Muscle of leg (tissue), 16 donors: ENCODE measurements around the gene MAP3K14. TPM values are rescaled to one million over a fixed set of nuclear protein-coding genes. Genes with fewer than 3 reads are reported as not detected.

Source experiments
- DNase-seq: peaks from one replicate; pipeline ENCODE4 v3.0.0; 2013
- H3K27ac ChIP-seq: one replicate; pipeline ENCODE4 v1.5.1; 2013; ENCODE audit warnings: mild to moderate bottlenecking, low read length, control low read depth
- H3K27me3 ChIP-seq: one replicate; pipeline ENCODE4 v1.6.1; 2013; ENCODE audit warnings: low read length; ENCODE audit not compliant: control insufficient read depth, insufficient read depth
- H3K36me3 ChIP-seq: one replicate; pipeline ENCODE4 v1.6.1; 2013; ENCODE audit warnings: low read length; ENCODE audit not compliant: control insufficient read depth, insufficient read depth
- H3K4me1 ChIP-seq: one replicate; pipeline ENCODE4 v1.6.1; 2013; ENCODE audit warnings: low read length; ENCODE audit not compliant: control insufficient read depth, insufficient read depth
- H3K4me3 ChIP-seq: one replicate; pipeline ENCODE4 v1.5.1; 2013; ENCODE audit warnings: low read length, control low read depth
- H3K9me3 ChIP-seq: replicated peaks from 2 replicates; pipeline ENCODE4 v1.6.1; 2013; ENCODE audit warnings: low read depth, low read length; ENCODE audit not compliant: control insufficient read depth
- WGBS: methylation state at CpG from one replicate; pipeline ENCODE4 v1.1.5; 2013; ENCODE audit warnings: missing lambda C conversion rate; ENCODE audit not compliant: insufficient coverage; 5-methylcytosine and 5-hydroxymethylcytosine counted together
- long read RNA-seq, 11 donors: transcript quantifications; one replicate each; lab custom pipeline, GENCODE V29; 2026
- polyA plus RNA-seq, 8 donors: library from polyadenylated mRNA; unstranded; fragments of 120-200 nt; gene quantifications; one replicate each; pipeline versions ENCODE4 v1.2.1 to v1.2.3, GENCODE V29; 2013; ENCODE audit warnings: inconsistent platforms in 1 of 8, low replicate concordance in 1 of 8; ENCODE audit not compliant: insufficient read length in 8 of 8, insufficient read depth in 1 of 8
- total RNA-seq: library from RNA; stranded (reverse); fragments of 120-200 nt; gene quantifications from one replicate; pipeline ENCODE4 v1.2.4, GENCODE V29; 2013

MAP3K14 gene
- total RNA-seq (4.4 TPM), polyA plus RNA-seq (10 to 100 TPM in 1 of 8 donors, 1 to 10 TPM in 7; 7.3 to 10.4 (median 8.3) TPM)
- long read RNA-seq, donor 1, full-length matches to known transcripts: 2 of 2 reads
- long read RNA-seq, donor 1, partial matches to known transcripts: 0 of 2 reads
- long read RNA-seq, donor 1, other reads (novel, unspliced or antisense): 0 of 2 reads
- long read RNA-seq, donor 2: 0 reads
- long read RNA-seq, donor 3, full-length matches to known transcripts: 1 of 1 reads
- long read RNA-seq, donor 3, partial matches to known transcripts: 0 of 1 reads
- long read RNA-seq, donor 3, other reads (novel, unspliced or antisense): 0 of 1 reads
- long read RNA-seq, donor 4: 0 reads
- long read RNA-seq, donor 5: 0 reads
- long read RNA-seq, donor 6, full-length matches to known transcripts: 2 of 2 reads
- long read RNA-seq, donor 6, partial matches to known transcripts: 0 of 2 reads
- long read RNA-seq, donor 6, other reads (novel, unspliced or antisense): 0 of 2 reads
- long read RNA-seq, donor 7, full-length matches to known transcripts: 1 of 1 reads
- long read RNA-seq, donor 7, partial matches to known transcripts: 0 of 1 reads
- long read RNA-seq, donor 7, other reads (novel, unspliced or antisense): 0 of 1 reads
- long read RNA-seq, donor 8: 0 reads
- long read RNA-seq, donor 9, full-length matches to known transcripts: 1 of 1 reads
- long read RNA-seq, donor 9, partial matches to known transcripts: 0 of 1 reads
- long read RNA-seq, donor 9, other reads (novel, unspliced or antisense): 0 of 1 reads
- long read RNA-seq, donor 10: 0 reads
- long read RNA-seq, donor 11, full-length matches to known transcripts: 1 of 1 reads
- long read RNA-seq, donor 11, partial matches to known transcripts: 0 of 1 reads
- long read RNA-seq, donor 11, other reads (novel, unspliced or antisense): 0 of 1 reads

DNA sequence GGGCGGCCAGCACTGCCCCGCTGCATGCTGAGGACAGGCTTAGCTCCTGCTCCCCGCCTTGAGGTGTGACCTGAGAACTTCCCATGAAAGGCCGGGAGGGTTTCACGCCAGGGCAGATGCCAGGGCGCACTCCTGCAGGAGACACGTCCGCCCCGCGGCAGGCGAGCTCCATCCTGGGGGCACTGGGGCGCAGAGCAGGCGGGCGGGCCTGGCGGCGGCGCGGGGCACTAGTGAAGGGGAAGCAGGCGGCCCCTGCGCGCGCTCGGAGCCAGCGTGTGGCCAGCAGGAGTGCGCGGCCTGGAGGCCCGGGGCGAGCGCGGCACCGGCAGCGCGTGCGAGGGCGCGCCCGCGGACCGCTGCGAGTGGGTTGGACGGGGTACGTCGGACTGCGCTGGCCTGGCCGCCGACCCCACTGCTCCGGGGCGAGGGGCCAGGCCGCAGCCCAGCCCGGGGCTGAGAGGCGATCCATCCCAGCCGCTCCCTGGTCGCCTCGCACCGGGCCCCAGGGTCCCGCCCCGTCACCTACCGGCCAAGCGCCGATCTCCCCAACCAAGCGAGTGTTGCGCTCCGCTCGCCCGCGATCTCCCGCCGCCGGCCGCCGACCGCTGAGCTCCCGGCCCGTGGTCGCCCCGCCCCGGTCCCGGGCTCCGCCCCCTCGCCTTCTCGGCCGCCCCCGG, at the start of gene MAP3K14:
Gene MAP3K14 (minus strand): TSS at position 587 of the 677 bp plus-strand sequence. CDS start 26,275 bp downstream, outside the sequence.
- H3K36me3 ChIP-seq: no peaks in the 10 kb centered on the region
- no peaks in the 10 kb centered on the region for H3K9me3 ChIP-seq
- peaks cover 49% of the 10 kb centered on the region for H3K4me1 ChIP-seq
- no peaks in the 10 kb centered on the region for H3K27me3 ChIP-seq
- DNase-seq: peak; percentile 90
- H3K4me3 ChIP-seq: peak within 1 kb of the TSS; percentile 84
- H3K27ac ChIP-seq: peak within 1 kb of the TSS; percentile 95
- under 1% methylated on average over 80 of the region's 83 CpGs for WGBS

DNA sequence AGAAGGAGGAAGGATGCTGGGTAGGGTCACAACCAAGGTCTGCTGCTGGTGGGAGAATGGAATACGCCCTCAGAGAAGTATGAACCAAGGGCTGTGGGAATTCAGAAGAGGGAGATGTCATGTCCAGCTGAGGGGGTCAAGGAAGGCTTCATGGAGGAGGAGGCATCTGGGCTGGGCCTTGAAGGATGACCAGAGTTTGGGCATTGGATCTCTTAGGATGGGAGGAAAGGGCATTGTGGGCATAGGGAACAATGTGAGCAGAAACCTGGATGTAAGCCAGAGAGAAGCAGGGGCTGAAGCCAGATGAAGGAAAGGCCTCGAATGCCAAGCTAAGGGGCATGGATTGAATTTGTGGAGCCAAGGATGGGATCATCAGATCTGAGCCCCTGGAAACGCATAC, 49.2 kb upstream of the MAP3K14 start:
- Histone ChIP-seq H3K27ac (no peak overlapping the region), H3K27me3 (peaks cover 12% of the 10 kb centered on the region), H3K4me3 (no peak overlapping the region), H3K4me1 (peaks cover 7% of the 10 kb centered on the region), H3K9me3 (no peaks in the 10 kb centered on the region), H3K36me3 (no peaks in the 10 kb centered on the region)
- 80% methylated on average over 2 of the region's 3 CpGs for WGBS
- DNase-seq: no peak

DNA sequence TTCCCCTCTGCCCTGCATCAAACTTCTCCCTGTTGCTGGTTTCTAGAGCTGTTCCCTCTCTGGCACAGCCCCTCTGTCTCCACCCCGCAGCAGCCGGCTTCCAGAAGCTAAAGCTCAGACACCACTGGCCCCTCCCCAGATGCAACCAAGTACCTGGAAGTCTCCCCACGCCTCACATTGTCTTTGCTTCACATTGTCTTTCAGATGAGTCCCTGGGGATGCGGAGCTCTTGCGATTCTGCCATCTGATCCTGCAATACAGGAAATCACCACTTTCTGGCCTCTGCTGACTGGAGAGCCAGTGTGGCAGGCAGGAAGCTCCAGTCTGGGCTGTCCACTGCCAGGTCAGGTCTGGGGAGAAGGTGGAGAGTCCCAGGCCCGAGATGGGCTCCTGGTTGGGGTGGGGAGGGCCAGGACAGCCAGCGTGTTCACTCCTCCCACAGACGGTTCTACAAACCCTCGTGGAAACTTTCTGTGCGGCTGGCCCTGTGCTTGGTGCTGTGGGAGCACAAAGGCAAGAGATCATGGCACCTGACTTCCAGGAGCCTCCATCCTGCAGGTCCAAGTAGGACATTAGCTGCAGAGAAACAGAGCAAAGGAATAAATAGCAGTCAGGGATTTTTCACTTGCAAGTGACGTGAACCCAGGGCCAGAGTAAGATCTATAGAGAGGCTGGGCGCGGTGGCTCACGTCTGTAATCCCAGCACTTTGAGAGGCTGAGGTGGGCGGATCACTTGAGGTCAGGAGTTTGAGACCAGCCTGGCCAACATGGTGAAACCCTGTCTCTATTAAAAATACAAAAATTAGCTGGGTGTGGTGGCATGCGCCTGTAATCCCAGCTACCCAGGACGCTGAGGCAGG, 47.9 kb upstream of the MAP3K14 start:
- Histone ChIP-seq H3K36me3 (no peaks in the 10 kb centered on the region), H3K4me1 (peaks cover 6% of the 10 kb centered on the region), H3K4me3 (no peak overlapping the region), H3K27ac (no peak overlapping the region), H3K27me3 (peaks cover 12% of the 10 kb centered on the region), H3K9me3 (no peaks in the 10 kb centered on the region)
- 22% methylated on average over 11 of the region's 17 CpGs for WGBS
- DNase-seq: peak; percentile 27

DNA sequence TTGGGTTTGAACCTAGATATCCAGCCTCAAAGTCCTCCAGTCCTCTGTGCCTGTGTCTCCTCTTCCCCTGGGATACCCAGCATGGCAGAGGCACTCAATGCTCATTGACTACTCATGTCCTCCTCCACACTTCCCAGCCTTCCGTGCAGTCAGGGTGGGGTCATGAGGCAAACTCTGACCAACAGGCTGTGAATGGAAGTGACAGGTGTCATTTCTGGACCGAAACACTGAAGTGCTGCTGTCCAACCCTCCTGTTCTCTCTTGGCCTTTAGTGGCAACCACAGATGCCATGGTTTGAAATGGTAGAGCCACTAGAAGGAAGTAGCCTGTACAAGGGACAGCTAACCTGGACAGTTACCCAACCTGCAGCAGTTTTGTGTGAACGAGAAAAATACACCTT, 46.7 kb upstream of the MAP3K14 start:
- 80% methylated on average over 2 of the region's 3 CpGs for WGBS
- DNase-seq: no peak

DNA sequence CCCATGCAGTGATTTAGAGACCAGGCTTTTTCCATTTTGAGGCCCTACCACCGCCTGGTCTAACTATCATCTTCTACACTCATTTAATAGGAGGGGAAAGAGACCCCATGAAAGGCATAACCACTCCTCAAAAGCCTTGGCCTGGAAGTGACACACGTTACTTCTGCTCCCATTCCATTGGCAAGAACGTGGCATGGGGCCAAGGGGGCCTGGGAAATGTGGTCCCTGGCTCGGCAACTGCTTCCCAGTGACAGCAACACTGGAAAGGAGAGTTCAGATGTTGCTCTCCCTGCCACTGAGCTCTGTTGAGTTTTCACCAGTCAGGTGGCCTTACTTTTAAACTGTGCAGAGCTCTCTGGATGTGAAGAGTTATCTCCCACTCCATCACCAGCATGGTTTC, 45.2 kb upstream of the MAP3K14 start:
- no peak overlapping the region for H3K27ac ChIP-seq
- no peaks in the 10 kb centered on the region for H3K9me3 ChIP-seq
- peaks cover 14% of the 10 kb centered on the region for H3K27me3 ChIP-seq
- peaks cover 6% of the 10 kb centered on the region for H3K4me1 ChIP-seq
- no peaks in the 10 kb centered on the region for H3K36me3 ChIP-seq
- no peak for DNase-seq
- 53% methylated on average over 3 of the region's 4 CpGs for WGBS
- no peak overlapping the region for H3K4me3 ChIP-seq

More for the DNA sequence above, 46.7 kb upstream of the MAP3K14 start:
- peaks cover 14% of the 10 kb centered on the region for H3K27me3 ChIP-seq
- H3K9me3 ChIP-seq: no peaks in the 10 kb centered on the region
- no peaks in the 10 kb centered on the region for H3K36me3 ChIP-seq
- H3K4me1 ChIP-seq: peaks cover 6% of the 10 kb centered on the region
- no peak overlapping the region for H3K27ac ChIP-seq
- no peak overlapping the region for H3K4me3 ChIP-seq

DNA sequence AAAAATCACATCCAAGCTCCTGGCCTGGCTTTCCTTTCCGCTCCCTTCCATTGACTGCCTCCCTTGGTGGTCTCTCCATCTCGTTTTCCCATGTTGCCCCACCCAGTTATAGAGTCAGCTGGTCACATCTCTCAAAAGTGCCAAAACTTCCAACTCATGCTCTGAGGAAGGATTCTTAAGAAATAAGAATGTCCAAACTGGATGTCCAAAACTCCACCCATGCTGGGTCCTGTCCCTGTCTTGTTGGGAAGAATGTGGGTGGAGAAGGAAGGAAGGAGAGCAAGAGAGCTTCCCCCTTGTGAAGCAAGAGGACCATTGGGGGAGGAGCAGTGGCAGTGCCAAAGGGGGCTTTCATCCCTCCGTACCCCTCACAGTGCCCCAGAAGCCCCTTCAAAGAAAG, 44.6 kb upstream of the MAP3K14 start:
- Histone ChIP-seq H3K27me3 (peaks cover 14% of the 10 kb centered on the region), H3K4me1 (peaks cover 6% of the 10 kb centered on the region), H3K4me3 (no peak overlapping the region), H3K36me3 (no peaks in the 10 kb centered on the region), H3K9me3 (no peaks in the 10 kb centered on the region), H3K27ac (no peak overlapping the region)
- WGBS: 71% methylated on average over 1 of the region's 3 CpGs
- no peak for DNase-seq

DNA sequence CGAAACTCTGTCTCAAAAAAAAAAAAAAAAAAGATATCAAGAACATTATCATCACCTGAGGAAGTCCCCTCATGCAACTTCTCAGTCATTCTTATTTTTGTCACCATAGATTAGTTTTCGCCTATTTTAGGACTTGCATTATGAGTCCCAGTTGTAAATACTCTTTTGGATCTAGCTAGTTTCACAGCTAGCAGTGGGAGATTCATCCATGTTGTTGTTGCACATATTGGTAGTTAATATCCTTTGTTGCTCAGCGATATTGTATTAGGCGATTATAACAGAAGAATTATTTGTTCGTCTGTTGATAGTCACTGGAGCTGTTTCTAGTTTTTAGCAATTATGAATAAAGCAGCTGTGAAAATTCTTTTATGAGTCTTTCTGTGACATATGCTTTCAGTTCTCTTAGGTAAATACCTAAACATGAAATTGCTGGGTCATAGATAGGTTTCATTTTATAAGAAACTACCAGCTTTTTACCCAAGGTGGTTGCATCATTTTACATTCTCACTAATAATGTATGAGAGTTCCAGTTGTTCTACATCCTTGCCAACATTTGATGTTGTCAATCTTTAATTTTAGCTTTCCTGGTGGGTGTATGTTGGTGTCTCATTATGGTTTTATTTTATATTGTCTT, 40.7 kb upstream of the MAP3K14 start:
- Histone ChIP-seq H3K27me3 (peaks cover 9% of the 10 kb centered on the region), H3K36me3 (no peaks in the 10 kb centered on the region), H3K4me3 (no peak overlapping the region), H3K9me3 (no peaks in the 10 kb centered on the region), H3K4me1 (no peaks in the 10 kb centered on the region), H3K27ac (no peak overlapping the region)
- WGBS: no CpG with 5 or more reads among the region's 5 CpGs
- DNase-seq: no peak

DNA sequence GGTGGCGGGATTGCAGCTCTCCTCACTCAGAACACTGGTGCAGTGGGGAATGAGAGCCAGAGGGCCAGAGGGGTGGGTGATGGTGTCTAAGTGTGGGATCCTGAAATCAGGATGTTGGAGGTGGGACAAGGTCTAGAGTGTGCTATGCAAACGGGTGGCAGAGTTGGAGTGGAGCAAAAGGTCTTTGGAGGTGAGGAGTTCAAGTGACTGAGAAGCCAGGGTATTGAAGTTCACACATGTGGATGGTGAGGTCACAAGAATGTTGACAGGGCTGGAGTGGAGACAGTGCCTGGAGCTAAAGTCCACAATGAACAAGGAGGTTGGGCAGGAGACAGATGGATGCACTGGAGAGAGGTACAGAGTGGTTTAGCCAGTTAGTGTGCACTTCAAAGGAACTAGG, 38.3 kb upstream of the MAP3K14 start:
- no peak overlapping the region for H3K27ac ChIP-seq
- H3K4me3 ChIP-seq: no peak overlapping the region
- H3K9me3 ChIP-seq: peaks cover 2% of the 10 kb centered on the region
- no peak for DNase-seq
- H3K36me3 ChIP-seq: no peaks in the 10 kb centered on the region
- no peaks in the 10 kb centered on the region for H3K4me1 ChIP-seq
- peaks cover 5% of the 10 kb centered on the region for H3K27me3 ChIP-seq
- WGBS: 74% methylated on average over 2 of the region's 2 CpGs

DNA sequence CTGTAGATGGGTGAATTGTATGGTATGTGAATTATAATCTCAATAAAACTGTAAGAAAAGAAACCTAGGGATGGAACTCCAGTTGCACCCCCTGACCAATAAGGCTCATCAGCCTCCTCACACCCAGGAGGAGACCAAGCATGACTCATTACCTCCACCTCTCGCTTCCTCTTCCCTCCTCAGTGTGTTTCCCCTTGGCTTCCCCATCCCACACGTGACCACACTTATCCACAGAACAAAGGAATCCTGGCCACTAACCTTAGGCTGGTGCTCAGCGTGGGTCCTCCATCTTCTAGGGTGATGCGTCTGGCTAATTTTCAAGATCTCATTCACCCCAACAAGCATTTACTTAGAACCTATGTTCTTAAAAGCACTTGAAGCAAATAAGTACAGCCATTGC, 36.2 kb upstream of the MAP3K14 start:
- H3K4me3 ChIP-seq: no peak overlapping the region
- DNase-seq: no peak
- H3K27ac ChIP-seq: no peak overlapping the region
- peaks cover 2% of the 10 kb centered on the region for H3K9me3 ChIP-seq
- no peaks in the 10 kb centered on the region for H3K36me3 ChIP-seq
- H3K27me3 ChIP-seq: peaks cover 3% of the 10 kb centered on the region
- WGBS: 79% methylated on average over 2 of the region's 4 CpGs
- H3K4me1 ChIP-seq: no peaks in the 10 kb centered on the region
